Measurements from ENCODE around the gene HOMEZ. TPM values are rescaled to one million over a fixed set of nuclear protein-coding genes. Genes with fewer than 3 reads are reported as not detected.

The HOMEZ gene
- total RNA-seq, 1 donor from 2014 or later, result 9.1 TPM

- Histone ChIP-seq H3K9me3 (replicated peaks) (no peaks in the 10 kb centered on the region), H3K36me3 (no peaks in the 10 kb centered on the region), H3K27me3 (ENCODE audit: low read depth) (peaks cover 42% of the 10 kb centered on the region), H3K27ac (replicated peaks) (no peak overlapping the region), H3K4me1 (no peaks in the 10 kb centered on the region), H3K4me3 (no peak overlapping the region)
- no peak for TF ChIP-seq CTCF (IDR thresholded peaks at IDR 0.05; ENCODE audit: borderline replicate concordance)
- intact Hi-C loops (cut with micrococcal nuclease), result no loop called here
- no peak for DNase-seq
Measured at GRCh38 chr14:23259426-23259825, 26.5 kb downstream of the HOMEZ start.

GRCh38 chr14:23258256-23258655 lies 27.7 kb downstream of the HOMEZ start:
- no peak overlapping the region for H3K4me3 ChIP-seq
- H3K9me3 ChIP-seq (replicated peaks), result no peaks in the 10 kb centered on the region
- no peak overlapping the region for H3K27ac ChIP-seq (replicated peaks)
- no peaks in the 10 kb centered on the region for H3K4me1 ChIP-seq
- intact Hi-C loops (cut with micrococcal nuclease), result no loop called here
- no peak for DNase-seq
- peaks cover 45% of the 10 kb centered on the region for H3K27me3 ChIP-seq (ENCODE audit: low read depth)
- TF ChIP-seq CTCF (IDR thresholded peaks at IDR 0.05; ENCODE audit: borderline replicate concordance), result no peak
- H3K36me3 ChIP-seq, result no peaks in the 10 kb centered on the region

GRCh38 chr14:23252420-23253333 lies 33.3 kb downstream of the HOMEZ start:
- no peaks in the 10 kb centered on the region for H3K4me1 ChIP-seq
- peaks cover 33% of the 10 kb centered on the region for H3K27me3 ChIP-seq (ENCODE audit: low read depth)
- no peak for TF ChIP-seq CTCF (IDR thresholded peaks at IDR 0.05; ENCODE audit: borderline replicate concordance)
- intact Hi-C loops (cut with micrococcal nuclease), result no loop called here
- DNase-seq, result no peak
- no peak overlapping the region for H3K27ac ChIP-seq (replicated peaks)
- H3K9me3 ChIP-seq (replicated peaks), result no peaks in the 10 kb centered on the region
- H3K4me3 ChIP-seq, result no peak overlapping the region
- no peaks in the 10 kb centered on the region for H3K36me3 ChIP-seq

- TF ChIP-seq CTCF (IDR thresholded peaks at IDR 0.05; ENCODE audit: borderline replicate concordance), result no peak
- H3K36me3 ChIP-seq, result no peaks in the 10 kb centered on the region
- H3K4me3 ChIP-seq, result no peak overlapping the region
- peaks cover 30% of the 10 kb centered on the region for H3K27me3 ChIP-seq (ENCODE audit: low read depth)
- no peaks in the 10 kb centered on the region for H3K4me1 ChIP-seq
- H3K9me3 ChIP-seq (replicated peaks), result no peaks in the 10 kb centered on the region
- H3K27ac ChIP-seq (replicated peaks), result no peak overlapping the region
- DNase-seq, result no peak
- intact Hi-C loops (cut with micrococcal nuclease), result no loop called here
Measured at GRCh38 chr14:23252006-23252405, 33.9 kb downstream of the HOMEZ start.

GRCh38 chr14:23249824-23250223 lies 36.1 kb downstream of the HOMEZ start:
- intact Hi-C loops (cut with micrococcal nuclease), result no loop called here
- peaks cover 25% of the 10 kb centered on the region for H3K27me3 ChIP-seq (ENCODE audit: low read depth)
- H3K4me1 ChIP-seq, result no peaks in the 10 kb centered on the region
- no peak for DNase-seq
- no peak overlapping the region for H3K27ac ChIP-seq (replicated peaks)
- TF ChIP-seq CTCF (IDR thresholded peaks at IDR 0.05; ENCODE audit: borderline replicate concordance), result no peak
- H3K9me3 ChIP-seq (replicated peaks), result no peaks in the 10 kb centered on the region
- H3K36me3 ChIP-seq, result no peaks in the 10 kb centered on the region
- no peak overlapping the region for H3K4me3 ChIP-seq

Measured in left ventricle myocardium inferior (tissue), 1 donor.